Testis (tissue), 3 donors: Measurements from ENCODE around the gene ROR2. TPM values are rescaled to one million over a fixed set of nuclear protein-coding genes. Genes with fewer than 3 reads are reported as not detected.

Experiments
- DNase-seq: peaks from one replicate; pipeline ENCODE4 v3.0.0-alpha.2; 2019
- H3K27ac ChIP-seq, 2 donors: fragments of 200-600 bp; sonication (generic); one replicate each; pipeline ENCODE4 v1.5.1; 2019
- H3K27me3 ChIP-seq: fragments of 200-600 bp; sonication (generic); one replicate; pipeline ENCODE4 v1.5.1; 2019
- H3K36me3 ChIP-seq: fragments of 200-600 bp; sonication (generic); one replicate; pipeline ENCODE4 v1.5.1; 2017; ENCODE audit warnings: low read depth; ENCODE audit errors: missing control alignments
- H3K4me1 ChIP-seq: fragments of 200-600 bp; sonication (generic); one replicate; pipeline ENCODE4 v1.5.1; 2019
- H3K4me3 ChIP-seq, 2 donors: fragments of 200-600 bp; sonication (generic); one replicate each; pipeline ENCODE4 v1.5.1; 2017 to 2019
- H3K9me3 ChIP-seq: fragments of 200-600 bp; sonication (generic); one replicate; pipeline ENCODE4 v1.5.1; 2017
- POLR2A ChIP-seq: fragments of 450-650 bp; IDR thresholded peaks from one replicate; pipeline ENCODE4 v1.6.1; 2017; ENCODE audit warnings: antibody characterized with exemption, mild to moderate bottlenecking, moderate library complexity
- WGBS, 2 donors: methylation state at CpG; one replicate each; pipeline ENCODE4 v1.1.5; 2018; 5-methylcytosine and 5-hydroxymethylcytosine counted together
- intact Hi-C: fragments of 100-400 bp; cut with DNase I; formaldehyde crosslinking; loops from one replicate; pipeline ENCODE4 v1.15.1; 2023; ENCODE audit warnings: low total_unique reads
- polyA plus RNA-seq: library from polyadenylated mRNA; stranded (reverse); fragments of 350-450 nt; fragmentation: Illumina TruSeq; extraction: RNeasy Lipid Tissue Mini Kit (QIAGEN cat#74804); gene quantifications from one replicate; pipeline ENCODE4 v1.2.3, GENCODE V29; 2014; ENCODE audit warnings: low read depth, low replicate concordance; ENCODE audit not compliant: insufficient read depth
- total RNA-seq, 2 donors: library from RNA; depleted of rRNA; stranded (reverse); fragments of >200 nt; gene quantifications; one replicate each; pipeline ENCODE4 v1.2.3, GENCODE V29; 2016
- TF ChIP-seq, protein P1 (sequence below), 3 experiments: fragments of 450-650 bp in 2 of 3; fragments of 200-600 bp in 1 of 3; sonication (generic) in 1 of 3; IDR thresholded peaks; one replicate each; pipeline ENCODE4 v1.5.1; 2016 to 2019; ENCODE audit warnings: antibody characterized with exemption in 3 of 3, mild to moderate bottlenecking in 2 of 3, moderate library complexity in 1 of 3

ROR2 gene
- total and polyA plus RNA-seq, 3 donors from 2014 or later = 11.5 to 16.5 (median 12.3) TPM

DNA sequence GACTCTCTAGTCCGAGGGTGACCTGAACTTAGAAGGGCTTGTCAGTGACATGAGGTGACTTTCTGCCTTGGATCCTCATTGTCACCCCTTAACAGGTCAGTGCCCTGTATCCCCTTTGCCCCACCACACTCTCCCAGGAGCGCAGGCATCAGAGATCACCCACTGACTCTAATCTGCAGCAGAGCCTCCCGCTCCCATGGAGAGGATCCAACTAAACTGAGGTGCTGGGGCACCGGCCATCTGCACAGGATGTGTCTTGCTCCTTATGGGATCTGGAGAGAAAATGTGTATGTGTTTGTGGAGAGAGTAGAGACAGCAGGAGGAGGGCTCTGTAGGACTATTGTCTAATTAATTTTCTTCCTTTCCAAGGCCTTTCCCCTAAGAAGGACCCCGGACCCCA is 213.7 kb downstream of the ROR2 start:
- intact Hi-C loops = no loop called here
- Histone ChIP-seq H3K27me3 (no peaks in the 10 kb centered on the region), H3K4me1 (peaks cover 3% of the 10 kb centered on the region), H3K4me3 (no peak overlapping the region), H3K9me3 (no peaks in the 10 kb centered on the region), H3K36me3 (no peaks in the 10 kb centered on the region), H3K27ac (no peak overlapping the region)
- no peak for DNase-seq
- TF ChIP-seq POLR2A = no peak
- TF ChIP-seq, protein P1, sequence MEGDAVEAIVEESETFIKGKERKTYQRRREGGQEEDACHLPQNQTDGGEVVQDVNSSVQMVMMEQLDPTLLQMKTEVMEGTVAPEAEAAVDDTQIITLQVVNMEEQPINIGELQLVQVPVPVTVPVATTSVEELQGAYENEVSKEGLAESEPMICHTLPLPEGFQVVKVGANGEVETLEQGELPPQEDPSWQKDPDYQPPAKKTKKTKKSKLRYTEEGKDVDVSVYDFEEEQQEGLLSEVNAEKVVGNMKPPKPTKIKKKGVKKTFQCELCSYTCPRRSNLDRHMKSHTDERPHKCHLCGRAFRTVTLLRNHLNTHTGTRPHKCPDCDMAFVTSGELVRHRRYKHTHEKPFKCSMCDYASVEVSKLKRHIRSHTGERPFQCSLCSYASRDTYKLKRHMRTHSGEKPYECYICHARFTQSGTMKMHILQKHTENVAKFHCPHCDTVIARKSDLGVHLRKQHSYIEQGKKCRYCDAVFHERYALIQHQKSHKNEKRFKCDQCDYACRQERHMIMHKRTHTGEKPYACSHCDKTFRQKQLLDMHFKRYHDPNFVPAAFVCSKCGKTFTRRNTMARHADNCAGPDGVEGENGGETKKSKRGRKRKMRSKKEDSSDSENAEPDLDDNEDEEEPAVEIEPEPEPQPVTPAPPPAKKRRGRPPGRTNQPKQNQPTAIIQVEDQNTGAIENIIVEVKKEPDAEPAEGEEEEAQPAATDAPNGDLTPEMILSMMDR (IDR thresholded peaks at IDR 0.05) = no peak
- 89 to 92% methylated on average over 4 to 5 of the region's 5 CpGs for WGBS, 2 donors

DNA sequence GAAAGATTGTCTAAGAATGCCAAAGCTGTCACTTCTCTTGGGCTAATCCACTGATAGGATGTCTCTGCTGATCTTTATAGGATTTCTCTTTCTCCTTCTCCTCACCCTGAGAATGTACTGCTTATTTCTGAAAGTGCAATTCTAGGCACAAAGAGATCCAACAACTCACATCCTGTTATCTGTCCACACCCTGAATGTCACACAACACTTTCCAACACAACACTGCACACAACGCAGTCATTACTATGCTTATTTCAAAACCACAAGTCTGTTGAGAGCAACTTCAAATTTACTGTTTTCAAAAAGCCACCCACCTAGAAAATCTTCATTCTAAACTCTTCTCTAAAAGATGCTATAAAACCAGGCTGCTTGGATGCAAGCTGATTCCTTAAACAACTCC is 215.0 kb downstream of the ROR2 start:
- no peaks in the 10 kb centered on the region for H3K27me3 ChIP-seq
- TF ChIP-seq, protein P1 (IDR thresholded peaks at IDR 0.05) = no peak
- no peak for TF ChIP-seq POLR2A
- intact Hi-C loops = no loop called here
- H3K4me3 ChIP-seq = no peak overlapping the region
- no peak for DNase-seq
- peaks cover 3% of the 10 kb centered on the region for H3K4me1 ChIP-seq
- H3K36me3 ChIP-seq = no peaks in the 10 kb centered on the region
- no peaks in the 10 kb centered on the region for H3K9me3 ChIP-seq
- WGBS, 2 donors = 71 to 72% methylated on average over 1 of the region's 1 CpG
- H3K27ac ChIP-seq = no peak overlapping the region

DNA sequence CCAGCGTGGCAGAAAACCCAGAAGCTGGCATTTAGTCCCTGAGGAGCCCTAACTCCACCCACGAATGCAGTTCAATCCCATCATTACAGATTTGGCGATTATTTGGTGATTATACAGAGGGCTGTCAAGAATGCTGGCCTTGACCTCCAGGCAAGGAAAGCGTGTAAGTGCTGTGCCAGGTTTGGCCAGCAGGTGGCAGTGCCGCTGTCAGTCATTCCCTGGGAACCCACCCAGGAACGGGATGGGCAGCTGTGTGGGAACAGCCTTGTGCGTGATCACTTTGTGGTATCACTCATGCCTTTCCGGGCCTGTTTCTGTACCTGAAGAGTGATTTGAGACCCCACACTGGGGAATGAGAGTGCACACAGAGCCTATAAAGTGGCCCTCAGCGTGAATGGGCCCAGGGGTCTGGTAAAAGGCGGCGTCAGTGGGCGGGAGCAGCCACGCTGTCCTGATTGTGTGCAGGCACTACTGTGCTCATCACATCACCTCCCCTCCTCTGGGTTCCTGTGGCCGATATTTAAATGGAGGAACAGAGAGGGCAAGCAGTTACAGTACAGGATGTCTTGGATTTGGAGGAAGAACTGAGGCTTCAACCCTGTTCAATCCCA is 215.6 kb downstream of the ROR2 start:
- TF ChIP-seq, protein P1 (IDR thresholded peaks at IDR 0.05) = peak; percentile 77 to 93 (median 82)
- TF ChIP-seq POLR2A = no peak
- Histone ChIP-seq H3K36me3 (no peaks in the 10 kb centered on the region), H3K27ac (no peak overlapping the region), H3K4me3 (no peak overlapping the region), H3K4me1 (peaks cover 3% of the 10 kb centered on the region), H3K9me3 (no peaks in the 10 kb centered on the region), H3K27me3 (no peaks in the 10 kb centered on the region)
- intact Hi-C loops = no loop called here
- 58 to 64% methylated on average over 14 of the region's 14 CpGs for WGBS, 2 donors
- DNase-seq = peak; percentile 85

DNA sequence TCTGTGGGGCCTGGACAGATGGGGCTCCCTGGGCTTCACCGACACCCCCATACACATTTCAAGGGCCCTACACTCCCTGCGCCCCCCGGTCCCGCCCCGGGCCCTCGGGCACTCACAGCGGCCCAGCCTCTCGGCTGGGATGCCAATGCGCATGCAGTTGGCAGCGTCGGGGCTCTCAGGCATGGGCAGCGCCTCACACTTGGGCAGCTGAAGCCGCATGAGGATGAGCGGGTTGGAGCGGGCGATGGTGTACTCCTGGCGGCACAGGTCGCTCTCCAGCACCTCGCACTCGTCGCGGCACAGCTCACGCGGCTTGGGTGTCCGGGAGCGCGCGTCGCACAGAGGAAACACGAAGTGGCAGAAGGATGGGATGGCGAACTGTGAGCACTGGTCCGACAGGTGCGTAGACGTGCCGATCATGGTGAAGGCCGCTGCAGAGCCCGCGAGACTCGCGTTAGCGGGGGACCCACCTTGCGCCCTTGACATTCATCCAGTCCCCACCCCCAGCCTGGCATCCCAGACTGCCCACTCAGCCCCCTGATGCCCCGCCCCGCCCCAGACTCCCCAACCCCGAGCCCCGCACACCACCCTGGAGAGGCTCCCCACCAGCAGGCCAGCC is 216.9 kb downstream of the ROR2 start:
- 93 to 96% methylated on average over 30 to 46 of the region's 46 CpGs for WGBS, 2 donors
- TF ChIP-seq POLR2A = no peak
- TF ChIP-seq, protein P1 (IDR thresholded peaks at IDR 0.05) = no peak
- intact Hi-C loops = no loop called here
- no peak for DNase-seq
- Histone ChIP-seq H3K36me3 (no peaks in the 10 kb centered on the region), H3K27ac (no peak overlapping the region), H3K4me3 (no peak overlapping the region), H3K4me1 (peaks cover 3% of the 10 kb centered on the region), H3K27me3 (no peaks in the 10 kb centered on the region), H3K9me3 (no peaks in the 10 kb centered on the region)
